NCI-H345 treated with DMSO at 0.1 percent for 48 hours (cell line): ENCODE results near the gene GATM.
"Not testable (repeated sequence)": the region's sequence is repeated elsewhere in the genome, so short reads cannot be mapped to it uniquely, and the experiment has no call there.

Experiments used
- DNase-seq: peaks from one replicate; lab custom pipeline; 2025; ENCODE audit not compliant: unreplicated experiment; lab: John Stamatoyannopoulos, UW

The GATM gene

GRCh38 chr15:45355860-45356259 is 22.5 kb downstream of the GATM start:
- DNase-seq, result no peak

- no peak for DNase-seq
Measured at GRCh38 chr15:45354711-45355110, 23.6 kb downstream of the GATM start.

- DNase-seq, result no peak
Measured at GRCh38 chr15:45351227-45351626, 27.1 kb downstream of the GATM start.

- DNase-seq, result no peak
Measured at GRCh38 chr15:45349623-45350022, 28.7 kb downstream of the GATM start.

- no peak for DNase-seq
Measured at GRCh38 chr15:45347989-45348388, 30.4 kb downstream of the GATM start.

- DNase-seq, result no peak
Measured at GRCh38 chr15:45347033-45347432, 31.3 kb downstream of the GATM start.

GRCh38 chr15:45346381-45346780 is 32.0 kb downstream of the GATM start:
- DNase-seq, result no peak

- DNase-seq, result no peak
Measured at GRCh38 chr15:45343258-45343860, 35.0 kb downstream of the GATM start.

- no peak for DNase-seq
Measured at GRCh38 chr15:45341790-45342189, 36.6 kb downstream of the GATM start.

GRCh38 chr15:45340429-45340828 is 37.9 kb downstream of the GATM start:
- DNase-seq, result no peak

GRCh38 chr15:45338417-45338816 is 39.9 kb downstream of the GATM start:
- no peak for DNase-seq

- no peak for DNase-seq
Measured at GRCh38 chr15:45337224-45337623, 41.1 kb downstream of the GATM start.

- no peak for DNase-seq
Measured at GRCh38 chr15:45333550-45333949, 44.8 kb downstream of the GATM start.

GRCh38 chr15:45332694-45333093 is 45.6 kb downstream of the GATM start:
- DNase-seq, result no peak

GRCh38 chr15:45331972-45332371 is 46.4 kb downstream of the GATM start:
- no peak for DNase-seq

GRCh38 chr15:45328663-45329062 is 49.7 kb downstream of the GATM start:
- DNase-seq, result no peak

- no peak for DNase-seq
Measured at GRCh38 chr15:45326741-45327140, 51.6 kb downstream of the GATM start.

- DNase-seq, result no peak
Measured at GRCh38 chr15:45326280-45326679, 52.1 kb downstream of the GATM start.

- no peak for DNase-seq
Measured at GRCh38 chr15:45320581-45321205, 57.7 kb downstream of the GATM start.

- no peak for DNase-seq
Measured at GRCh38 chr15:45319472-45320214, 58.7 kb downstream of the GATM start.

GRCh38 chr15:45314960-45315359 is 63.4 kb downstream of the GATM start:
- DNase-seq, result no peak

- DNase-seq, result not testable (repeated sequence)
Measured at GRCh38 chr15:45314117-45314516, 64.2 kb downstream of the GATM start.
